ENCODE results near the gene SLC6A11.

DNA sequence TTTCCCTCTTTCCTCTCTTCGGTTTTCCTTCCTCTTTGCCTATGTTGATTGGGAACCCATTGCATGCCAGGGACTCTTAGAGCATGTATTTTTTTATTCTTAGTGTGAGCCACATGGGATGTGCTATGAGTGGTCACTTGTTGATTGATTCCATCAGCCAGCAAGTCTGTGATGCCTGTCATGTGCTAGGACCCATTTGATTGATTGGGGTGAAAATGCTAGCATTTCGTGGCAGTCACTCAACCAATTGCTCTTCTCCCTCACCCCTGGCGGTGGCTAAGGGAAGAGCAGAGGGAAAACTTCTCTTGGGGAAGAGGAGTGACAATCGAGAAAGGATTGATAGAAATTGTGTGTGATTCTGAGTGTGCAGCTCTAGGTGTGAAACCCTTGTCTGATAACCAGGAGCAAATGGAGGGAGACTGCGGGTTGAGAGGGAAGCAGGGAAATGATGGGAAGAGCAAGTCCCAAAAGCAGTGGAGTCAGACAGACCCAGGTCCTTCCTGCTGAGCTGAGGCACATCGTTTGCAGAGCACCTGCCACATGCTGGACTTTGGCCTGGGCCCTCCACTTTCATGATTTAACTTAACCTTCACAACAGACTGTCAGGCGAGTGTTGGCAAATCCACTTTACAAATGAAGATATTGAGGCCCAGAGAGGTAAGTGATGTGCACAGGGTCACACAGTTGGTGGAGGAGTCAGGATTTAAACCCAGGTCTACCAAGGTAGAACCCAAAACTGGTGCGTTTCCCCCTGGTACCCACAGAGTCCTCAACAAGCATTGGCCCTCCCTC lies 40.0 kb downstream of the SLC6A11 start:
- TF ChIP-seq POLR2A (IDR thresholded peaks at IDR 0.05; ENCODE audit: low read length): no peak
- TF ChIP-seq CBX2 (IDR thresholded peaks at IDR 0.05; ENCODE audit: borderline replicate concordance, low read depth): no peak
- TF ChIP-seq RCOR1 (IDR thresholded peaks at IDR 0.05; ENCODE audit: low read depth, low read length): no peak
- TF ChIP-seq, protein P1, sequence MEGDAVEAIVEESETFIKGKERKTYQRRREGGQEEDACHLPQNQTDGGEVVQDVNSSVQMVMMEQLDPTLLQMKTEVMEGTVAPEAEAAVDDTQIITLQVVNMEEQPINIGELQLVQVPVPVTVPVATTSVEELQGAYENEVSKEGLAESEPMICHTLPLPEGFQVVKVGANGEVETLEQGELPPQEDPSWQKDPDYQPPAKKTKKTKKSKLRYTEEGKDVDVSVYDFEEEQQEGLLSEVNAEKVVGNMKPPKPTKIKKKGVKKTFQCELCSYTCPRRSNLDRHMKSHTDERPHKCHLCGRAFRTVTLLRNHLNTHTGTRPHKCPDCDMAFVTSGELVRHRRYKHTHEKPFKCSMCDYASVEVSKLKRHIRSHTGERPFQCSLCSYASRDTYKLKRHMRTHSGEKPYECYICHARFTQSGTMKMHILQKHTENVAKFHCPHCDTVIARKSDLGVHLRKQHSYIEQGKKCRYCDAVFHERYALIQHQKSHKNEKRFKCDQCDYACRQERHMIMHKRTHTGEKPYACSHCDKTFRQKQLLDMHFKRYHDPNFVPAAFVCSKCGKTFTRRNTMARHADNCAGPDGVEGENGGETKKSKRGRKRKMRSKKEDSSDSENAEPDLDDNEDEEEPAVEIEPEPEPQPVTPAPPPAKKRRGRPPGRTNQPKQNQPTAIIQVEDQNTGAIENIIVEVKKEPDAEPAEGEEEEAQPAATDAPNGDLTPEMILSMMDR (IDR thresholded peaks at IDR 0.05): no peak
- TF ChIP-seq, protein P2, sequence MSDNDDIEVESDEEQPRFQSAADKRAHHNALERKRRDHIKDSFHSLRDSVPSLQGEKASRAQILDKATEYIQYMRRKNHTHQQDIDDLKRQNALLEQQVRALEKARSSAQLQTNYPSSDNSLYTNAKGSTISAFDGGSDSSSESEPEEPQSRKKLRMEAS (IDR thresholded peaks at IDR 0.05): no peak
- no peak for TF ChIP-seq RAD21 (conservative IDR thresholded peaks at IDR 0.05 in 1 of 2, IDR thresholded peaks at IDR 0.05 in 1 of 2)
- no peak for TF ChIP-seq CEBPB (IDR thresholded peaks at IDR 0.05)
- TF ChIP-seq, protein P3, sequence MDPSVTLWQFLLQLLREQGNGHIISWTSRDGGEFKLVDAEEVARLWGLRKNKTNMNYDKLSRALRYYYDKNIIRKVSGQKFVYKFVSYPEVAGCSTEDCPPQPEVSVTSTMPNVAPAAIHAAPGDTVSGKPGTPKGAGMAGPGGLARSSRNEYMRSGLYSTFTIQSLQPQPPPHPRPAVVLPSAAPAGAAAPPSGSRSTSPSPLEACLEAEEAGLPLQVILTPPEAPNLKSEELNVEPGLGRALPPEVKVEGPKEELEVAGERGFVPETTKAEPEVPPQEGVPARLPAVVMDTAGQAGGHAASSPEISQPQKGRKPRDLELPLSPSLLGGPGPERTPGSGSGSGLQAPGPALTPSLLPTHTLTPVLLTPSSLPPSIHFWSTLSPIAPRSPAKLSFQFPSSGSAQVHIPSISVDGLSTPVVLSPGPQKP (IDR thresholded peaks at IDR 0.05; ENCODE audit: low read depth, low read length): no peak
- TF ChIP-seq RFX5 (IDR thresholded peaks at IDR 0.05): no peak
- TF ChIP-seq HOXA7 (CRISPR knock-in tag; IDR thresholded peaks at IDR 0.05): no peak
- no peak for TF ChIP-seq SREBF2 (IDR thresholded peaks at IDR 0.05)
- TF ChIP-seq ESRRA (IDR thresholded peaks at IDR 0.05; ENCODE audit: borderline replicate concordance, low read length): no peak
- no peak for TF ChIP-seq EP300 (IDR thresholded peaks at IDR 0.05)
- no peak for TF ChIP-seq GATA3 (IDR thresholded peaks at IDR 0.05; ENCODE audit: borderline replicate concordance)
